Bronchial epithelial cell (primary cell): ENCODE results near the gene BCAS3. TPM values are rescaled to one million over a fixed set of nuclear protein-coding genes. Genes with fewer than 3 reads are reported as not detected.

Experiments used
- DNase-seq: peaks from one replicate; pipeline ENCODE4 v3.0.0-alpha.2; 2010; ENCODE audit warnings: low read depth
- FAIRE-seq: peaks from 2 replicates; lab custom pipeline; 2011; peaks lifted over from hg19 to GRCh38; lab: Jason Lieb, UNC
- H3K27me3 ChIP-seq: 2 replicates; pipeline ENCODE4 v1.5.1; 2011; ENCODE audit warnings: low read length; ENCODE audit not compliant: control insufficient read depth, insufficient read depth
- H3K36me3 ChIP-seq: 2 replicates; pipeline ENCODE4 v1.5.1; 2011; ENCODE audit warnings: low read length; ENCODE audit not compliant: control insufficient read depth, insufficient read depth
- H3K4me3 ChIP-seq: 2 replicates; pipeline ENCODE4 v1.5.1; 2011; ENCODE audit warnings: mild to moderate bottlenecking, low read depth, low read length, control low read depth
- CTCF ChIP-seq: IDR thresholded peaks from 2 replicates; pipeline ENCODE4 v1.5.1; 2011; ENCODE audit warnings: mild to moderate bottlenecking, moderate library complexity, low read length, control low read depth, inconsistent platforms; ENCODE audit not compliant: insufficient read depth, severe bottlenecking
- total RNA-seq: library from RNA; depleted of rRNA; stranded (reverse); fragments of >200 nt; gene quantifications from 2 replicates; pipeline ENCODE4 v1.2.1, GENCODE V29; 2014

Gene BCAS3
- total RNA-seq, 1 donor from 2014 or later: 10.3 TPM

- Histone ChIP-seq H3K36me3 (no peaks in the 10 kb centered on the region), H3K27me3 (no peaks in the 10 kb centered on the region), H3K4me3 (no peak overlapping the region)
- TF ChIP-seq CTCF: no peak
- DNase-seq (no peak), FAIRE-seq (no peak)
Measured at GRCh38 chr17:61187038-61187437, 509.4 kb downstream of the BCAS3 start.

- DNase-seq (no peak), FAIRE-seq (no peak)
- Histone ChIP-seq H3K27me3 (no peaks in the 10 kb centered on the region), H3K36me3 (no peaks in the 10 kb centered on the region), H3K4me3 (no peak overlapping the region)
- no peak for TF ChIP-seq CTCF
Measured at GRCh38 chr17:61188081-61188480, 510.4 kb downstream of the BCAS3 start.

- no peak for DNase-seq
- Histone ChIP-seq H3K4me3 (no peak overlapping the region), H3K27me3 (no peaks in the 10 kb centered on the region), H3K36me3 (no peaks in the 10 kb centered on the region)
- FAIRE-seq: no peak
- no peak for TF ChIP-seq CTCF
Measured at GRCh38 chr17:61189968-61190367, 512.3 kb downstream of the BCAS3 start.

GRCh38 chr17:61196302-61196704 is 518.7 kb downstream of the BCAS3 start:
- Histone ChIP-seq H3K36me3 (no peaks in the 10 kb centered on the region), H3K4me3 (no peak overlapping the region), H3K27me3 (no peaks in the 10 kb centered on the region)
- no peak for DNase-seq
- TF ChIP-seq CTCF: no peak
- FAIRE-seq: no peak

- FAIRE-seq (no peak), DNase-seq (no peak)
- TF ChIP-seq CTCF: no peak
- H3K27me3 ChIP-seq: no peaks in the 10 kb centered on the region
- H3K36me3 ChIP-seq: no peaks in the 10 kb centered on the region
- no peak overlapping the region for H3K4me3 ChIP-seq
Measured at GRCh38 chr17:61196799-61197198, 519.1 kb downstream of the BCAS3 start.
